ENCODE measurements around the gene BAIAP2L1.

DNA sequence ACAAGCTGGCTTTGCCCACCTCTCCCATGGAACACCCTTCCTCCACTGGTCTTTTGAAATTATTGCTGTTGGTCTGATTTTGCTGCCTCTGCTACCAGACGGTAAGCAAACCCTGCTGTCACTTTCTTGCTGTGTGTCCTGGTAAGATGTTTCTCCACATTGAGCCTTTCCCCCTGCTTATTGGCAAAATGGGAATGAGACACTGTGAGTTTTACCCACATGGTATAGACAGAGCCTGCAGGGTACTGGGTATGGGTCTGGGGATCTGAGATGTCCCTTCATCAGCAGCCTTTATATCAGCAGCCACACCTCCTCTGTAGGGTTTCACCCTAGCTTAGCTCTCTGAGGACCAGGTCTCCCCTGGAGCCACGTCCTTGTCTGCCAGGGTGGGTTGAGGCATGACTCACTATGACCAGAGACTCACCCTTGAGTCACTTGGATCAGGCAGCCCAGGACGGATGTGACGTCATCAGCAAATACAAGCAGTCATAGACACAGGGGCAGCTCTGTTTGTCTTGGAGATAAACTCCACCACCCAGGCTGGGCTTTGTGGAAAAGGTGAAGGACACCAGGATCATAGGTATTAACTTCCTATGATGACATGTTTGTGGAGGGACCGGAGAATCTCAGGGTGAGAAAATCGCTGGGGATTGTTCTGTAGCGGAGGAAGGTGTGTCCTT lies 17.9 kb upstream of the BAIAP2L1 start:
- TF ChIP-seq GATA2 (IDR thresholded peaks at IDR 0.05; ENCODE audit: low read depth, low read length) (no peak), GATA3 (IDR thresholded peaks at IDR 0.05; ENCODE audit: low read depth, low read length) (no peak)
